Dendritic cell treated with granulocyte-macrophage colony-stimulating factor and Interleukin-4, amounts not matched to agents 40 ng/mL and 50 ng/mL, for 4 days (primary cell): ENCODE results near the gene ABHD15.

Experiments used
- H3K27ac Mint-ChIP-seq: one replicate; pipeline ENCODE4 v1.8.0; 2022; ENCODE audit warnings: mild to moderate bottlenecking, mixed read lengths
- H3K27me3 Mint-ChIP-seq: one replicate; pipeline ENCODE4 v1.8.0; 2022; ENCODE audit warnings: mild to moderate bottlenecking, mixed read lengths
- H3K36me3 Mint-ChIP-seq: one replicate; pipeline ENCODE4 v1.8.0; 2022; ENCODE audit warnings: low read depth, mixed read lengths
- H3K4me1 Mint-ChIP-seq: one replicate; pipeline ENCODE4 v1.8.0; 2022; ENCODE audit warnings: low read depth, mixed read lengths
- H3K4me3 Mint-ChIP-seq: one replicate; pipeline ENCODE4 v1.8.0; 2022; ENCODE audit warnings: mild to moderate bottlenecking, moderate library complexity, mixed read lengths
- H3K9me3 Mint-ChIP-seq: one replicate; pipeline ENCODE4 v1.8.0; 2022; ENCODE audit warnings: mixed read lengths
- intact Hi-C: fragments of 100-400 bp; cut with micrococcal nuclease; formaldehyde crosslinking; loops from one replicate; pipeline ENCODE4 v1.15.0; 2022

The ABHD15 gene

GRCh38 chr17:29572691-29573557 is 6.1 kb upstream of the ABHD15 start:
- intact Hi-C loops, result no loop called here
- Mint-ChIP-seq H3K27me3 (no peaks in the 10 kb centered on the region), H3K4me1 (peaks cover 48% of the 10 kb centered on the region), H3K4me3 (no peak overlapping the region), H3K9me3 (no peaks in the 10 kb centered on the region), H3K27ac (no peak overlapping the region), H3K36me3 (peaks cover 90% of the 10 kb centered on the region)

DNA sequence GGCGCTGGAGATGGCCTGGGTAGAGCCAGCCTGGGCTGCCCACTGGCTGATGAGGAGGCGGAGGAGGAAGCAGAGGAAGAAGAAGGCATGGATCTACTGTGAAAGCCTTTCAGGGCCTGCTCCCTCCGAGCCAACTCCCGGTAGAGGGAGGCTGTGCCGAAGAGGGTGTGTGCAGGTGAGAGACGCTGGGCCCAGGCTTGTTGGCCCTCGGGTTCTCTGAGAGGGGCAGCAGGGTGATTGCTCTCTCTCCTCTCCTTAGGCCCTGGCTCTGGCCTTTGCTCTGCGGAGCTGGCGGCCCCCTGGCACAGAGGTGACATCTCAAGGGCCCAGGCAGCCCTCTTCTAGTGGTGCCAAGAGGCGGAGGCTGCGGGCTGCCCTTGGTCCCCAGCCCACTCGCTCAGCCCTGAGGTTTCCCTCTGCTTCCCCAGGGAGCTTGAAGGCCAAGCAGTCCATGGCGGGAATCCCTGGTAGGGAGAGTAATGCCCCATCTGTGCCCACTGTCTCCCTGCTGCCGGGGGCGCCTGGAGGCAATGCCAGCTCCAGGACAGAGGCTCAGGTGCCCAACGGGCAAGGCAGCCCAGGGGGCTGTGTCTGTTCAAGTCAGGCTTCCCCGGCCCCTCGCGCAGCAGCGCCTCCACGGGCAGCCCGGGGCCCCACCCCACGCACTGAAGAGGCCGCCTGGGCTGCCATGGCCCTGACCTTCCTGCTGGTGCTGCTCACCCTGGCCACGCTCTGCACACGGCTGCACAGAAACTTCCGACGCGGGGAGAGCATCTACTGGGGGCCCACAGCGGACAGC is 5.2 kb upstream of the ABHD15 start:
- Mint-ChIP-seq H3K4me1 (peaks cover 48% of the 10 kb centered on the region), H3K27ac (no peak overlapping the region), H3K36me3 (peaks cover 90% of the 10 kb centered on the region), H3K9me3 (no peaks in the 10 kb centered on the region), H3K27me3 (no peaks in the 10 kb centered on the region), H3K4me3 (no peak overlapping the region)
- intact Hi-C loops, result no loop called here

- Mint-ChIP-seq H3K4me3 (no peak overlapping the region), H3K4me1 (peaks cover 48% of the 10 kb centered on the region), H3K27me3 (no peaks in the 10 kb centered on the region), H3K36me3 (peaks cover 87% of the 10 kb centered on the region), H3K27ac (no peak overlapping the region), H3K9me3 (no peaks in the 10 kb centered on the region)
- intact Hi-C loops, result no loop called here
Observed at GRCh38 chr17:29571486-29571882, 4.6 kb upstream of the ABHD15 start.

DNA sequence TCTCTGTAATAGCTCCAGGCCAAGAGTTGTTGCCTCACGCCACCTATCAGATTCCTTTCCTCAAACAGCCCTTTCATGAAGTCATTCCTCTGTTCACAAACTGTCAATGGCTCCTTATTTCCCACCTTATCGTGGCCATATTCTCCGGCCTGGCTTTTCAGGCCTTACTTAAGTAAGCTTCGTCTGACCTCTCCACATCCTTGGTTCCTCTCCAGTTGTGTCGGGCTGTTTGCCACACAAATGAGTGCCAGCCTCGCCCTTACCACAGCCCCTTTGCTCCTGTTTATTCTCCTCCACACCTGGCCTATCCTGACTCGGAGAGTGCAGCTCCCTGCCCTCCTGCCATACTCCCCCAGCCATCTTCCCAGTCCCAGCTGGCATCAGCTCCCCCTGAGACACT is 3.7 kb upstream of the ABHD15 start:
- H3K4me3 Mint-ChIP-seq, result no peak overlapping the region
- H3K27ac Mint-ChIP-seq, result no peak overlapping the region
- H3K36me3 Mint-ChIP-seq, result peaks cover 84% of the 10 kb centered on the region
- intact Hi-C loops, result no loop called here
- peaks cover 57% of the 10 kb centered on the region for H3K4me1 Mint-ChIP-seq
- H3K9me3 Mint-ChIP-seq, result no peaks in the 10 kb centered on the region
- no peaks in the 10 kb centered on the region for H3K27me3 Mint-ChIP-seq

GRCh38 chr17:29569245-29569950 is 2.6 kb upstream of the ABHD15 start:
- H3K27ac Mint-ChIP-seq, result peak overlapping the region; percentile 95
- peaks cover 73% of the 10 kb centered on the region for H3K36me3 Mint-ChIP-seq
- intact Hi-C loops, result loop anchor here (10.0 kb wide), 2 partner anchors 45 to 175 kb away; partner anchors contain the start of gene TAOK1
- H3K27me3 Mint-ChIP-seq, result no peaks in the 10 kb centered on the region
- H3K4me1 Mint-ChIP-seq, result peaks cover 62% of the 10 kb centered on the region
- peak overlapping the region; percentile 98 for H3K4me3 Mint-ChIP-seq
- H3K9me3 Mint-ChIP-seq, result no peaks in the 10 kb centered on the region

- no peaks in the 10 kb centered on the region for H3K9me3 Mint-ChIP-seq
- H3K4me3 Mint-ChIP-seq, result peak within 1 kb of the TSS; percentile 98
- peak within 1 kb of the TSS; percentile 95 for H3K27ac Mint-ChIP-seq
- intact Hi-C loops, result loop anchor here (10.0 kb wide), 2 partner anchors 46 to 174 kb away; partner anchors contain the start of gene TAOK1
- H3K27me3 Mint-ChIP-seq, result no peaks in the 10 kb centered on the region
- peaks cover 72% of the 10 kb centered on the region for H3K36me3 Mint-ChIP-seq
- peaks cover 62% of the 10 kb centered on the region for H3K4me1 Mint-ChIP-seq
Observed at GRCh38 chr17:29568331-29569244, 1.8 kb upstream of the ABHD15 start, which contains the start of gene TP53I13. Gene TP53I13 (plus strand): TSS chr17:29568701. CDS start chr17:29568759, 58 bp downstream.

GRCh38 chr17:29567554-29568330 is 905 bp upstream of the ABHD15 start:
- intact Hi-C loops, result loop anchor here (10.0 kb wide), 2 partner anchors 47 to 173 kb away; partner anchors contain the start of gene TAOK1
- Mint-ChIP-seq H3K36me3 (peaks cover 68% of the 10 kb centered on the region), H3K27ac (peak overlapping the region; percentile 95), H3K4me3 (peak overlapping the region; percentile 98), H3K9me3 (no peaks in the 10 kb centered on the region), H3K27me3 (no peaks in the 10 kb centered on the region), H3K4me1 (peaks cover 60% of the 10 kb centered on the region)

- H3K4me3 Mint-ChIP-seq, result peak overlapping the region; percentile 98
- peak overlapping the region; percentile 95 for H3K27ac Mint-ChIP-seq
- no peaks in the 10 kb centered on the region for H3K9me3 Mint-ChIP-seq
- H3K27me3 Mint-ChIP-seq, result no peaks in the 10 kb centered on the region
- intact Hi-C loops, result loop anchor here (10.0 kb wide), 2 partner anchors 48 to 172 kb away; partner anchors contain the start of gene TAOK1
- peaks cover 70% of the 10 kb centered on the region for H3K36me3 Mint-ChIP-seq
- peaks cover 65% of the 10 kb centered on the region for H3K4me1 Mint-ChIP-seq
Observed at GRCh38 chr17:29567304-29567553, 392 bp upstream of the ABHD15 start.

- Mint-ChIP-seq H3K27ac (peak overlapping the region; percentile 95), H3K4me3 (peak overlapping the region; percentile 98), H3K27me3 (no peaks in the 10 kb centered on the region), H3K9me3 (no peaks in the 10 kb centered on the region), H3K36me3 (peaks cover 63% of the 10 kb centered on the region), H3K4me1 (peaks cover 69% of the 10 kb centered on the region)
- intact Hi-C loops, result loop anchor here (10.0 kb wide), 2 partner anchors 49 to 171 kb away; partner anchors contain the start of gene TAOK1
Observed at GRCh38 chr17:29565643-29566472, 979 bp downstream of the ABHD15 start.

- intact Hi-C loops, result loop anchor here (10.0 kb wide), 2 partner anchors 51 to 169 kb away; partner anchors contain the start of gene TAOK1
- Mint-ChIP-seq H3K4me1 (peaks cover 75% of the 10 kb centered on the region), H3K36me3 (peaks cover 51% of the 10 kb centered on the region), H3K9me3 (no peaks in the 10 kb centered on the region), H3K27me3 (no peaks in the 10 kb centered on the region), H3K4me3 (no peak overlapping the region), H3K27ac (no peak overlapping the region)
Observed at GRCh38 chr17:29563816-29564215, 3.0 kb downstream of the ABHD15 start.

GRCh38 chr17:29562615-29563014 is 4.2 kb downstream of the ABHD15 start:
- H3K9me3 Mint-ChIP-seq, result no peaks in the 10 kb centered on the region
- peaks cover 67% of the 10 kb centered on the region for H3K4me1 Mint-ChIP-seq
- intact Hi-C loops, result loop anchor here (10.0 kb wide), 2 partner anchors 52 to 168 kb away; partner anchors contain the start of gene TAOK1
- H3K4me3 Mint-ChIP-seq, result peak overlapping the region; percentile 4
- H3K27ac Mint-ChIP-seq, result peak overlapping the region; percentile 88
- peaks cover 39% of the 10 kb centered on the region for H3K36me3 Mint-ChIP-seq
- no peaks in the 10 kb centered on the region for H3K27me3 Mint-ChIP-seq
